Measurements from ENCODE around the gene C1orf174. TPM values are rescaled to one million over a fixed set of nuclear protein-coding genes. Genes with fewer than 3 reads are reported as not detected.

Gene C1orf174
- total and polyA plus RNA-seq, 2 of the 13 experiments (the other 11 are each of a cell fraction or from before 2014, with no cell fraction given), result 21.6 to 31.4 TPM

- TF ChIP-seq, protein P1, sequence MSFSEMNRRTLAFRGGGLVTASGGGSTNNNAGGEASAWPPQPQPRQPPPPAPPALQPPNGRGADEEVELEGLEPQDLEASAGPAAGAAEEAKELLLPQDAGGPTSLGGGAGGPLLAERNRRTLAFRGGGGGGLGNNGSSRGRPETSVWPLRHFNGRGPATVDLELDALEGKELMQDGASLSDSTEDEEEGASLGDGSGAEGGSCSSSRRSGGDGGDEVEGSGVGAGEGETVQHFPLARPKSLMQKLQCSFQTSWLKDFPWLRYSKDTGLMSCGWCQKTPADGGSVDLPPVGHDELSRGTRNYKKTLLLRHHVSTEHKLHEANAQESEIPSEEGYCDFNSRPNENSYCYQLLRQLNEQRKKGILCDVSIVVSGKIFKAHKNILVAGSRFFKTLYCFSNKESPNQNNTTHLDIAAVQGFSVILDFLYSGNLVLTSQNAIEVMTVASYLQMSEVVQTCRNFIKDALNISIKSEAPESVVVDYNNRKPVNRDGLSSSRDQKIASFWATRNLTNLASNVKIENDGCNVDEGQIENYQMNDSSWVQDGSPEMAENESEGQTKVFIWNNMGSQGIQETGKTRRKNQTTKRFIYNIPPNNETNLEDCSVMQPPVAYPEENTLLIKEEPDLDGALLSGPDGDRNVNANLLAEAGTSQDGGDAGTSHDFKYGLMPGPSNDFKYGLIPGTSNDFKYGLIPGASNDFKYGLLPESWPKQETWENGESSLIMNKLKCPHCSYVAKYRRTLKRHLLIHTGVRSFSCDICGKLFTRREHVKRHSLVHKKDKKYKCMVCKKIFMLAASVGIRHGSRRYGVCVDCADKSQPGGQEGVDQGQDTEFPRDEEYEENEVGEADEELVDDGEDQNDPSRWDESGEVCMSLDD (CRISPR knock-in tag; IDR thresholded peaks at IDR 0.05; ENCODE audit: borderline replicate concordance), result no peak
- TF ChIP-seq YY1 (IDR thresholded peaks at IDR 0.05; ENCODE audit: insufficient read depth, insufficient replicate concordance, low read depth, low read length), result peak; percentile 71
- 0 out of 2 replicates have a peak, but pooled peaks have one; percentile 37 for TF ChIP-seq POLR2AphosphoS2 (IDR thresholded peaks at IDR 0.05; ENCODE audit: low read depth, low read length)
- TF ChIP-seq RXRB (CRISPR knock-in tag; IDR thresholded peaks at IDR 0.05; ENCODE audit: borderline replicate concordance), result 0 out of 2 replicates have a peak, but pooled peaks have one; percentile 27
- TF ChIP-seq THAP7 (CRISPR knock-in tag; IDR thresholded peaks at IDR 0.05), result no peak
- no peak for TF ChIP-seq ZNF512 (CRISPR knock-in tag; IDR thresholded peaks at IDR 0.05)
- TF ChIP-seq, protein P2, sequence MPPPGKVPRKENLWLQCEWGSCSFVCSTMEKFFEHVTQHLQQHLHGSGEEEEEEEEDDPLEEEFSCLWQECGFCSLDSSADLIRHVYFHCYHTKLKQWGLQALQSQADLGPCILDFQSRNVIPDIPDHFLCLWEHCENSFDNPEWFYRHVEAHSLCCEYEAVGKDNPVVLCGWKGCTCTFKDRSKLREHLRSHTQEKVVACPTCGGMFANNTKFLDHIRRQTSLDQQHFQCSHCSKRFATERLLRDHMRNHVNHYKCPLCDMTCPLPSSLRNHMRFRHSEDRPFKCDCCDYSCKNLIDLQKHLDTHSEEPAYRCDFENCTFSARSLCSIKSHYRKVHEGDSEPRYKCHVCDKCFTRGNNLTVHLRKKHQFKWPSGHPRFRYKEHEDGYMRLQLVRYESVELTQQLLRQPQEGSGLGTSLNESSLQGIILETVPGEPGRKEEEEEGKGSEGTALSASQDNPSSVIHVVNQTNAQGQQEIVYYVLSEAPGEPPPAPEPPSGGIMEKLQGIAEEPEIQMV (CRISPR knock-in tag; IDR thresholded peaks at IDR 0.05; ENCODE audit: low read depth), result no peak
- TF ChIP-seq IKZF1 (IDR thresholded peaks at IDR 0.05), result no peak
- TF ChIP-seq SUZ12 (IDR thresholded peaks at IDR 0.05; ENCODE audit: low read depth, low read length), result no peak
- TF ChIP-seq KLF11 (CRISPR knock-in tag; IDR thresholded peaks at IDR 0.05), result no peak
- TF ChIP-seq RARG (CRISPR knock-in tag; IDR thresholded peaks at IDR 0.05; ENCODE audit: low read depth), result no peak
- TF ChIP-seq, protein P3, sequence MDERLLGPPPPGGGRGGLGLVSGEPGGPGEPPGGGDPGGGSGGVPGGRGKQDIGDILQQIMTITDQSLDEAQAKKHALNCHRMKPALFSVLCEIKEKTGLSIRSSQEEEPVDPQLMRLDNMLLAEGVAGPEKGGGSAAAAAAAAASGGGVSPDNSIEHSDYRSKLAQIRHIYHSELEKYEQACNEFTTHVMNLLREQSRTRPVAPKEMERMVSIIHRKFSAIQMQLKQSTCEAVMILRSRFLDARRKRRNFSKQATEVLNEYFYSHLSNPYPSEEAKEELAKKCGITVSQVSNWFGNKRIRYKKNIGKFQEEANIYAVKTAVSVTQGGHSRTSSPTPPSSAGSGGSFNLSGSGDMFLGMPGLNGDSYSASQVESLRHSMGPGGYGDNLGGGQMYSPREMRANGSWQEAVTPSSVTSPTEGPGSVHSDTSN (CRISPR knock-in tag; IDR thresholded peaks at IDR 0.05), result peak; percentile 34; the same call in 1 of the 2 replicates
- TF ChIP-seq KLF16 (CRISPR knock-in tag; IDR thresholded peaks at IDR 0.05), result no peak
- TF ChIP-seq KDM4B (CRISPR knock-in tag; IDR thresholded peaks at IDR 0.05), result no peak
- TF ChIP-seq ZIK1 (CRISPR knock-in tag; IDR thresholded peaks at IDR 0.05; ENCODE audit: borderline replicate concordance, low read depth), result no peak
- 0 out of 2 replicates have a peak, but pooled peaks have one; percentile 9 for TF ChIP-seq ZMYM4 (CRISPR knock-in tag; IDR thresholded peaks at IDR 0.05)
- no peak for TF ChIP-seq CENPBD1 (CRISPR knock-in tag; IDR thresholded peaks at IDR 0.05; ENCODE audit: borderline replicate concordance, low read depth)
- TF ChIP-seq U2AF1 (optimal IDR thresholded peaks at IDR 0.05; ENCODE audit: low read depth, low read length), result no peak
- no peak for TF ChIP-seq ZBTB34 (CRISPR knock-in tag; IDR thresholded peaks at IDR 0.05)
- TF ChIP-seq ZNF672 (CRISPR knock-in tag; IDR thresholded peaks at IDR 0.05), result no peak
Measured at GRCh38 chr1:3900969-3901529, 977 bp upstream of the C1orf174 start (continued).
